Activated naive CD8-positive, alpha-beta T cell treated with anti-CD3 and anti-CD28 coated beads for 36 hours (primary cell): Measurements from ENCODE around the gene SVIL. TPM values are rescaled to one million over a fixed set of nuclear protein-coding genes. Genes with fewer than 3 reads are reported as not detected.

Experiments used
- DNase-seq: peaks from one replicate; pipeline ENCODE4 v3.0.0; 2021
- H3K27ac Mint-ChIP-seq: one replicate; pipeline ENCODE4 v1.8.0; 2022; ENCODE audit warnings: mild to moderate bottlenecking, moderate library complexity, mixed read lengths
- H3K27me3 Mint-ChIP-seq: one replicate; pipeline ENCODE4 v1.8.0; 2022; ENCODE audit warnings: mild to moderate bottlenecking, mixed read lengths
- H3K36me3 Mint-ChIP-seq: one replicate; pipeline ENCODE4 v1.8.0; 2021; ENCODE audit warnings: mild to moderate bottlenecking, mixed read lengths
- H3K4me1 Mint-ChIP-seq: one replicate; pipeline ENCODE4 v1.8.0; 2021; ENCODE audit warnings: mixed read lengths
- H3K4me3 Mint-ChIP-seq: one replicate; pipeline ENCODE4 v1.8.0; 2022; ENCODE audit warnings: mild to moderate bottlenecking, moderate library complexity, mixed read lengths
- H3K9me3 Mint-ChIP-seq: one replicate; pipeline ENCODE4 v1.8.0; 2022; ENCODE audit warnings: mixed read lengths
- total RNA-seq, 2 experiments: library from RNA; stranded (reverse); gene quantifications; one replicate each; pipeline ENCODE4 v1.2.3, GENCODE V29; 2021

The SVIL gene
- total RNA-seq, 2 experiments from 2014 or later = 8.5 to 9.6 TPM

GRCh38 chr10:29409241-29410054, 225.3 kb downstream of the SVIL start:
- Mint-ChIP-seq H3K27ac (peak overlapping the region; percentile 91), H3K36me3 (peaks cover 1% of the 10 kb centered on the region), H3K4me3 (peak overlapping the region; percentile 94), H3K27me3 (no peaks in the 10 kb centered on the region), H3K4me1 (peaks cover 25% of the 10 kb centered on the region), H3K9me3 (peaks cover 3% of the 10 kb centered on the region)
- DNase-seq = peak; percentile 47

- peak overlapping the region; percentile 91 for H3K27ac Mint-ChIP-seq
- peaks cover 24% of the 10 kb centered on the region for H3K4me1 Mint-ChIP-seq
- H3K4me3 Mint-ChIP-seq = peak overlapping the region; percentile 94
- DNase-seq = no peak
- H3K36me3 Mint-ChIP-seq = peaks cover 1% of the 10 kb centered on the region
- peaks cover 3% of the 10 kb centered on the region for H3K9me3 Mint-ChIP-seq
- no peaks in the 10 kb centered on the region for H3K27me3 Mint-ChIP-seq
These were observed 225.9 kb downstream of the SVIL start for GRCh38 chr10:29408847-29409240.
